ENCODE measurements around the gene IL10.

IL10 gene

GRCh38 chr1:206814716-206815341, 42.5 kb upstream of the IL10 start:
- TF ChIP-seq FOXM1 (IDR thresholded peaks at IDR 0.05; ENCODE audit: borderline replicate concordance, low read depth), result no peak
- peak; percentile 47; the same call in 1 of the 2 replicates for TF ChIP-seq NFIC (IDR thresholded peaks at IDR 0.05)
- TF ChIP-seq MAX (IDR thresholded peaks at IDR 0.05), result no peak

- TF ChIP-seq ZBTB7A (IDR thresholded peaks at IDR 0.05; ENCODE audit: low read depth), result no peak
- no peak for TF ChIP-seq MAX (IDR thresholded peaks at IDR 0.05)
- no peak for TF ChIP-seq USF1 (IDR thresholded peaks at IDR 0.05)
- TF ChIP-seq TEAD4 (IDR thresholded peaks at IDR 0.05), result no peak
- TF ChIP-seq FOXM1 (IDR thresholded peaks at IDR 0.05; ENCODE audit: borderline replicate concordance, low read depth), result no peak
- TF ChIP-seq EP300 (IDR thresholded peaks at IDR 0.05; ENCODE audit: borderline replicate concordance), result no peak
- TF ChIP-seq EGR1 (IDR thresholded peaks at IDR 0.05), result no peak
- TF ChIP-seq NFIC (IDR thresholded peaks at IDR 0.05), result no peak
- no peak for TF ChIP-seq RAD21 (IDR thresholded peaks at IDR 0.05; ENCODE audit: low read depth)
- TF ChIP-seq REST (IDR thresholded peaks at IDR 0.05; ENCODE audit: low read depth), result no peak
- no peak for TF ChIP-seq CREB1 (IDR thresholded peaks at IDR 0.05; ENCODE audit: low read depth)
- no peak for TF ChIP-seq YY1 (IDR thresholded peaks at IDR 0.05; ENCODE audit: low read depth)
These were observed 40.2 kb upstream of the IL10 start for GRCh38 chr1:206812471-206812870.

- TF ChIP-seq NFIC (IDR thresholded peaks at IDR 0.05), result no peak
- peak; percentile 65 for TF ChIP-seq RAD21 (IDR thresholded peaks at IDR 0.05; ENCODE audit: low read depth)
These were observed 37.3 kb upstream of the IL10 start for GRCh38 chr1:206809504-206810084.

- TF ChIP-seq REST (IDR thresholded peaks at IDR 0.05; ENCODE audit: low read depth) (no peak), RAD21 (IDR thresholded peaks at IDR 0.05; ENCODE audit: low read depth) (peak; percentile 44; the same call in 1 of the 2 replicates)
These were observed 36.3 kb upstream of the IL10 start for GRCh38 chr1:206808615-206809014.

GRCh38 chr1:206805357-206805756, 33.1 kb upstream of the IL10 start:
- no peak for TF ChIP-seq CREB1 (IDR thresholded peaks at IDR 0.05; ENCODE audit: low read depth)
- TF ChIP-seq TAF1 (IDR thresholded peaks at IDR 0.05; ENCODE audit: low read depth), result no peak
- no peak for TF ChIP-seq EP300 (IDR thresholded peaks at IDR 0.05; ENCODE audit: borderline replicate concordance)
- TF ChIP-seq ZBTB7A (IDR thresholded peaks at IDR 0.05; ENCODE audit: low read depth), result no peak
- TF ChIP-seq TEAD4 (IDR thresholded peaks at IDR 0.05), result no peak
- TF ChIP-seq YY1 (IDR thresholded peaks at IDR 0.05; ENCODE audit: low read depth), result no peak
- no peak for TF ChIP-seq TCF12 (IDR thresholded peaks at IDR 0.05; ENCODE audit: low read depth)
- no peak for TF ChIP-seq MAX (IDR thresholded peaks at IDR 0.05)
- no peak for TF ChIP-seq RAD21 (IDR thresholded peaks at IDR 0.05; ENCODE audit: low read depth)
- no peak for TF ChIP-seq NFIC (IDR thresholded peaks at IDR 0.05)
- TF ChIP-seq USF1 (IDR thresholded peaks at IDR 0.05), result no peak

GRCh38 chr1:206804156-206804737, 32.0 kb upstream of the IL10 start:
- TF ChIP-seq CREB1 (IDR thresholded peaks at IDR 0.05; ENCODE audit: low read depth) (no peak), TEAD4 (IDR thresholded peaks at IDR 0.05) (no peak), MAX (IDR thresholded peaks at IDR 0.05) (no peak), FOXM1 (IDR thresholded peaks at IDR 0.05; ENCODE audit: borderline replicate concordance, low read depth) (no peak), NFIC (IDR thresholded peaks at IDR 0.05) (no peak), ZBTB7A (IDR thresholded peaks at IDR 0.05; ENCODE audit: low read depth) (no peak), REST (IDR thresholded peaks at IDR 0.05; ENCODE audit: low read depth) (no peak), EGR1 (IDR thresholded peaks at IDR 0.05) (no peak), USF1 (IDR thresholded peaks at IDR 0.05) (no peak), TAF1 (IDR thresholded peaks at IDR 0.05; ENCODE audit: low read depth) (no peak), TCF12 (IDR thresholded peaks at IDR 0.05; ENCODE audit: low read depth) (no peak), EP300 (IDR thresholded peaks at IDR 0.05; ENCODE audit: borderline replicate concordance) (no peak), RAD21 (IDR thresholded peaks at IDR 0.05; ENCODE audit: low read depth) (no peak), YY1 (IDR thresholded peaks at IDR 0.05; ENCODE audit: low read depth) (no peak), CEBPB (IDR thresholded peaks at IDR 0.05) (no peak)

Data from Ishikawa (cell line).